ENCODE results near the gene DDX20.

- TF ChIP-seq, protein P1, sequence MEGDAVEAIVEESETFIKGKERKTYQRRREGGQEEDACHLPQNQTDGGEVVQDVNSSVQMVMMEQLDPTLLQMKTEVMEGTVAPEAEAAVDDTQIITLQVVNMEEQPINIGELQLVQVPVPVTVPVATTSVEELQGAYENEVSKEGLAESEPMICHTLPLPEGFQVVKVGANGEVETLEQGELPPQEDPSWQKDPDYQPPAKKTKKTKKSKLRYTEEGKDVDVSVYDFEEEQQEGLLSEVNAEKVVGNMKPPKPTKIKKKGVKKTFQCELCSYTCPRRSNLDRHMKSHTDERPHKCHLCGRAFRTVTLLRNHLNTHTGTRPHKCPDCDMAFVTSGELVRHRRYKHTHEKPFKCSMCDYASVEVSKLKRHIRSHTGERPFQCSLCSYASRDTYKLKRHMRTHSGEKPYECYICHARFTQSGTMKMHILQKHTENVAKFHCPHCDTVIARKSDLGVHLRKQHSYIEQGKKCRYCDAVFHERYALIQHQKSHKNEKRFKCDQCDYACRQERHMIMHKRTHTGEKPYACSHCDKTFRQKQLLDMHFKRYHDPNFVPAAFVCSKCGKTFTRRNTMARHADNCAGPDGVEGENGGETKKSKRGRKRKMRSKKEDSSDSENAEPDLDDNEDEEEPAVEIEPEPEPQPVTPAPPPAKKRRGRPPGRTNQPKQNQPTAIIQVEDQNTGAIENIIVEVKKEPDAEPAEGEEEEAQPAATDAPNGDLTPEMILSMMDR (IDR thresholded peaks at IDR 0.05; ENCODE audit: low read length), result no peak
- TF ChIP-seq EZH2 (IDR thresholded peaks at IDR 0.05; ENCODE audit: borderline replicate concordance, low read length), result no peak
Measured at GRCh38 chr1:111732718-111733117, 23.0 kb upstream of the DDX20 start.
